PFSK-1 (cell line): ENCODE results near the gene THOP1.

Experiments
- FOXP2 ChIP-seq: optimal IDR thresholded peaks from 2 replicates; pipeline ENCODE3; 2011; ENCODE audit warnings: borderline replicate concordance, control low read depth, inconsistent platforms; ENCODE audit not compliant: insufficient read depth; ENCODE audit errors: extremely low read length, extremely low read depth
- POLR2AphosphoS5 ChIP-seq: IDR thresholded peaks from 2 replicates; pipeline ENCODE4 v1.6.1; 2012; ENCODE audit warnings: low read depth, mild to moderate bottlenecking, control low read depth, low read length, moderate library complexity
- SIN3A ChIP-seq: IDR thresholded peaks from 2 replicates; pipeline ENCODE4 v1.6.1; 2012; ENCODE audit warnings: mild to moderate bottlenecking, low read length, moderate library complexity, borderline replicate concordance; ENCODE audit not compliant: insufficient read depth
- TAF1 ChIP-seq: IDR thresholded peaks from 2 replicates; pipeline ENCODE4 v1.6.1; 2012; ENCODE audit warnings: low read length, control low read depth, borderline replicate concordance; ENCODE audit not compliant: insufficient read depth
- TF ChIP-seq, protein P1 (sequence below), 2 experiments: IDR thresholded peaks; 2 replicates each; pipeline versions ENCODE4 v1.6.1 to v1.8.0; 2011 to 2012; ENCODE audit warnings: low read depth in 2 of 2, low read length in 2 of 2, control low read depth in 1 of 2, inconsistent platforms in 1 of 2, mild to moderate bottlenecking in 1 of 2, moderate library complexity in 1 of 2; ENCODE audit not compliant: insufficient read depth in 1 of 2

DNA sequence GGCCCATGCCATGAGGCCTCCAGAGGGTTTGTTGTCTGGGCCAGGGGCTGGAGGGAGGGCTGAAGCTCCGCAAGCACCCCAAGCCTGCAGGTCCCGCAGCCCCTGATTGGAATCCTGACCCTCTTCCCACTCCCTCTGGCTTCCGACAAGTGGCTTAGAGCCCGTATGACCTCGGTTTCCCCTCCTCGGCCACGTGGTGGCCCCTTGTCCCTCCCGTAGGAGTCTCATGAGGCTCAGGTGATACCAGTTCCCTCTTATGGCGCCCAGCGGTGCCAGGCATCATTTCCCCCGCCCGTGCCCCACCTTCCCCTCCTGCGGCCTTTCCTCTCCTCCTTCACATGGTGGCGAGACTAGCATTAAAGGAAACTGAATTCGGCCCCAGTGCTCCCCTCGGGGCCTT, 6.1 kb downstream of the THOP1 start:
- TF ChIP-seq, protein P1, sequence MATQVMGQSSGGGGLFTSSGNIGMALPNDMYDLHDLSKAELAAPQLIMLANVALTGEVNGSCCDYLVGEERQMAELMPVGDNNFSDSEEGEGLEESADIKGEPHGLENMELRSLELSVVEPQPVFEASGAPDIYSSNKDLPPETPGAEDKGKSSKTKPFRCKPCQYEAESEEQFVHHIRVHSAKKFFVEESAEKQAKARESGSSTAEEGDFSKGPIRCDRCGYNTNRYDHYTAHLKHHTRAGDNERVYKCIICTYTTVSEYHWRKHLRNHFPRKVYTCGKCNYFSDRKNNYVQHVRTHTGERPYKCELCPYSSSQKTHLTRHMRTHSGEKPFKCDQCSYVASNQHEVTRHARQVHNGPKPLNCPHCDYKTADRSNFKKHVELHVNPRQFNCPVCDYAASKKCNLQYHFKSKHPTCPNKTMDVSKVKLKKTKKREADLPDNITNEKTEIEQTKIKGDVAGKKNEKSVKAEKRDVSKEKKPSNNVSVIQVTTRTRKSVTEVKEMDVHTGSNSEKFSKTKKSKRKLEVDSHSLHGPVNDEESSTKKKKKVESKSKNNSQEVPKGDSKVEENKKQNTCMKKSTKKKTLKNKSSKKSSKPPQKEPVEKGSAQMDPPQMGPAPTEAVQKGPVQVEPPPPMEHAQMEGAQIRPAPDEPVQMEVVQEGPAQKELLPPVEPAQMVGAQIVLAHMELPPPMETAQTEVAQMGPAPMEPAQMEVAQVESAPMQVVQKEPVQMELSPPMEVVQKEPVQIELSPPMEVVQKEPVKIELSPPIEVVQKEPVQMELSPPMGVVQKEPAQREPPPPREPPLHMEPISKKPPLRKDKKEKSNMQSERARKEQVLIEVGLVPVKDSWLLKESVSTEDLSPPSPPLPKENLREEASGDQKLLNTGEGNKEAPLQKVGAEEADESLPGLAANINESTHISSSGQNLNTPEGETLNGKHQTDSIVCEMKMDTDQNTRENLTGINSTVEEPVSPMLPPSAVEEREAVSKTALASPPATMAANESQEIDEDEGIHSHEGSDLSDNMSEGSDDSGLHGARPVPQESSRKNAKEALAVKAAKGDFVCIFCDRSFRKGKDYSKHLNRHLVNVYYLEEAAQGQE (IDR thresholded peaks at IDR 0.05; ENCODE audit: insufficient read depth in 1 of 2, low read depth in 2 of 2, low read length in 2 of 2): no peak
- TF ChIP-seq POLR2AphosphoS5 (no peak), SIN3A (no peak), TAF1 (no peak), FOXP2 (no peak)
